ENCODE results near the gene PRR15L. TPM values are rescaled to one million over a fixed set of nuclear protein-coding genes. Genes with fewer than 3 reads are reported as not detected.

Gene PRR15L
- total and polyA plus RNA-seq, 12 donors: 0.03 to 0.24 (median 0.19) TPM; not detected in 9

- Histone ChIP-seq H3K4me1 (replicated peaks in 1 of 2) (peaks cover 25 to 44% of the 10 kb centered on the region in 2 donors), H3K4me3 (peak overlapping the region in 1 of 4 donors; percentile 39), H3K27me3 (no peaks in the 10 kb centered on the region), H3K27ac (peak overlapping the region in 3 of 5 donors; percentile 70 to 90 (median 86)), H3K36me3 (replicated peaks in 1 of 2) (peaks cover 0 to 8% of the 10 kb centered on the region in 2 donors), H3K9me3 (replicated peaks in 1 of 3) (no peaks in the 10 kb centered on the region)
- DNase-seq: no peak
- TF ChIP-seq CTCF (IDR thresholded peaks at IDR 0.05) (no peak), POLR2A (IDR thresholded peaks at IDR 0.05) (no peak)
- 47 to 59% (median 55%) methylated on average over 3 of the region's 3 CpGs for WGBS, 4 donors
- intact Hi-C loops (cut with DNase I): loop anchor here in 1 of 2 donors (10.0 kb wide), 1 partner anchor 65 kb away; no protein-coding TSS in a partner anchor
Measured at GRCh38 chr17:47949946-47950345, 7.7 kb downstream of the PRR15L start.

GRCh38 chr17:47949197-47949759 lies 8.4 kb downstream of the PRR15L start:
- H3K4me1 ChIP-seq (replicated peaks in 1 of 2): peaks cover 25 to 46% of the 10 kb centered on the region in 2 donors
- intact Hi-C loops (cut with DNase I): no loop called here
- no peaks in the 10 kb centered on the region for H3K9me3 ChIP-seq (replicated peaks in 1 of 3)
- peaks cover 0 to 14% of the 10 kb centered on the region in 2 donors for H3K36me3 ChIP-seq (replicated peaks in 1 of 2)
- TF ChIP-seq CTCF (IDR thresholded peaks at IDR 0.05) (peak; percentile 87 to 93 (median 90)), POLR2A (IDR thresholded peaks at IDR 0.05) (no peak)
- 4% methylated on average over 17 to 22 of the region's 22 CpGs for WGBS, 4 donors
- peak; percentile 90 to 95 (median 93) for DNase-seq
- H3K27ac ChIP-seq: peak overlapping the region; percentile 15 to 90 (median 70)
- H3K4me3 ChIP-seq: peak overlapping the region in 1 of 4 donors; percentile 39
- no peaks in the 10 kb centered on the region for H3K27me3 ChIP-seq

GRCh38 chr17:47948706-47949196 lies 8.9 kb downstream of the PRR15L start:
- H3K36me3 ChIP-seq (replicated peaks in 1 of 2): peaks cover 0 to 14% of the 10 kb centered on the region in 2 donors
- no peaks in the 10 kb centered on the region for H3K27me3 ChIP-seq
- TF ChIP-seq POLR2A (IDR thresholded peaks at IDR 0.05) (peak in 1 of 2 donors; percentile 28), CTCF (IDR thresholded peaks at IDR 0.05) (no peak)
- H3K9me3 ChIP-seq (replicated peaks in 1 of 3): no peaks in the 10 kb centered on the region
- peak; percentile 51 to 87 (median 77) for DNase-seq
- H3K4me3 ChIP-seq: peak overlapping the region in 1 of 4 donors; percentile 39
- peaks cover 25 to 46% of the 10 kb centered on the region in 2 donors for H3K4me1 ChIP-seq (replicated peaks in 1 of 2)
- peak overlapping the region; percentile 15 to 90 (median 70) for H3K27ac ChIP-seq
- WGBS, 4 donors: 21 to 33% (median 26%) methylated on average over 5 of the region's 5 CpGs
- intact Hi-C loops (cut with DNase I): no loop called here

GRCh38 chr17:47946929-47947397 lies 10.7 kb downstream of the PRR15L start:
- Histone ChIP-seq H3K4me1 (replicated peaks in 1 of 2) (peaks cover 31 to 60% of the 10 kb centered on the region in 2 donors), H3K27ac (peak overlapping the region in 4 of 5 donors; percentile 14 to 82 (median 64)), H3K36me3 (replicated peaks in 1 of 2) (peaks cover 0 to 14% of the 10 kb centered on the region in 2 donors)

More at GRCh38 chr17:47946929-47947397, 10.7 kb downstream of the PRR15L start:
- TF ChIP-seq CTCF (IDR thresholded peaks at IDR 0.05) (peak; percentile 61 to 77 (median 71)), POLR2A (IDR thresholded peaks at IDR 0.05) (no peak)
- H3K9me3 ChIP-seq (replicated peaks in 1 of 3): no peaks in the 10 kb centered on the region
- 18 to 26% (median 20%) methylated on average over 2 of the region's 2 CpGs for WGBS, 4 donors
- no peak overlapping the region for H3K4me3 ChIP-seq
- intact Hi-C loops (cut with DNase I): no loop called here
- no peaks in the 10 kb centered on the region for H3K27me3 ChIP-seq
- DNase-seq: peak; percentile 81 to 96 (median 88)

All from adrenal gland (tissue), 12 donors.